RWPE1 (cell line): ENCODE data around the gene ADA.
"Not testable (repeated sequence)": the region's sequence is repeated elsewhere in the genome, so short reads cannot be mapped to it uniquely, and the experiment has no call there.

Source experiments
- CTCF ChIA-PET: fragments of 350-600 bp; sonication (Branson Sonifier 250); formaldehyde crosslinking; extraction: SDS; loops from one replicate; lab custom pipeline; 2021; lab: Yijun Ruan, JAX
- POLR2A ChIA-PET: fragments of 400-600 bp; formaldehyde crosslinking; extraction: SDS; loops from one replicate; lab custom pipeline; 2020; ENCODE audit warnings: antibody characterized with exemption; ENCODE audit not compliant: low non-redundant PET; lab: Yijun Ruan, JAX
- DNase-seq: peaks from one replicate; pipeline ENCODE4 v3.0.0; 2012; ENCODE audit warnings: low spot score
- H3K27ac ChIP-seq: fragments of 450-650 bp; 2 replicates; pipeline ENCODE4 v1.5.1; 2017
- TF ChIP-seq, protein P1 (sequence below): fragments of 450-650 bp; conservative IDR thresholded peaks from 2 replicates; pipeline ENCODE4 v1.5.1; 2017; ENCODE audit warnings: low read depth, mild to moderate bottlenecking

Gene ADA

DNA sequence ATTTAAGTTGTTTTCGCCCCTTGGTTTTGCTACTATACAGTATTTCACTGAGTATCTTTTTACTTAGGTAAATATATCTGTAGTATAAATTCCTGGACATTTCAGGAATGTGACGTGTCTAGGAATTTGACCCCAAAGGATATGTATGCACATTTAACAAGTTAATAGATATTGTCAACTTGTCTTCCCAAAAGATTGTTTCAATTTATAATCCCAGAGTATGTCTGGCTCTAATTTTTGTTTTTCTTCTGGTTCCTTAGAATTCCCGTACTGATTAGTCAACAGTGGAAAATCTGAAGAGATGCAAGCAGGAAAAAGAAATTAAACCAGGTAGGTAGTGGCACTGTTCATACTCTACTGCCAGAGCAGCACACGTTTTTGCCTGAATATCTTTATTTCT is 62.0 kb downstream of the ADA start:
- TF ChIP-seq, protein P1, sequence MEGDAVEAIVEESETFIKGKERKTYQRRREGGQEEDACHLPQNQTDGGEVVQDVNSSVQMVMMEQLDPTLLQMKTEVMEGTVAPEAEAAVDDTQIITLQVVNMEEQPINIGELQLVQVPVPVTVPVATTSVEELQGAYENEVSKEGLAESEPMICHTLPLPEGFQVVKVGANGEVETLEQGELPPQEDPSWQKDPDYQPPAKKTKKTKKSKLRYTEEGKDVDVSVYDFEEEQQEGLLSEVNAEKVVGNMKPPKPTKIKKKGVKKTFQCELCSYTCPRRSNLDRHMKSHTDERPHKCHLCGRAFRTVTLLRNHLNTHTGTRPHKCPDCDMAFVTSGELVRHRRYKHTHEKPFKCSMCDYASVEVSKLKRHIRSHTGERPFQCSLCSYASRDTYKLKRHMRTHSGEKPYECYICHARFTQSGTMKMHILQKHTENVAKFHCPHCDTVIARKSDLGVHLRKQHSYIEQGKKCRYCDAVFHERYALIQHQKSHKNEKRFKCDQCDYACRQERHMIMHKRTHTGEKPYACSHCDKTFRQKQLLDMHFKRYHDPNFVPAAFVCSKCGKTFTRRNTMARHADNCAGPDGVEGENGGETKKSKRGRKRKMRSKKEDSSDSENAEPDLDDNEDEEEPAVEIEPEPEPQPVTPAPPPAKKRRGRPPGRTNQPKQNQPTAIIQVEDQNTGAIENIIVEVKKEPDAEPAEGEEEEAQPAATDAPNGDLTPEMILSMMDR = no peak
- CTCF ChIA-PET = no interaction called here
- no peak for DNase-seq
- H3K27ac ChIP-seq = no peak overlapping the region
- POLR2A ChIA-PET = no interaction called here

DNA sequence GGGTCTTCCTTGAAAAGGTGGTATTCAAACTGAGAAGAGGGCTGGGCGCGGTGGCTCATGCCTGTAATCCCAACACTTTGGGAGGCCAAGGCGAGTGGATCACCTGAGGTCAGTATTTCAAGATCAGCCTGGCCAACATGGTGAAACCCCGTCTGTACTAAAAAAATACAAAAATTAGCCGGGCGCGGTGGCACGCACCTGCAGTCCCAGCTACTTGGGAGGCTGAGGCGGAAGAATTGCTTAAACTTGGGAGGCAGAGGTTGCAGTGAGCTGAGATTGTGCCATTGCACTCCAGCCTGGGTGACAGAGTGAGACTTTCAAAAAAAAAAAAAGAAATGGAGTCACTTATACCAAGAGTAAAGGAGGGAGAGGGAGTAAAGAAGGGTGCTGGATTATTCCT is 63.2 kb downstream of the ADA start:
- DNase-seq, POLR2A ChIA-PET, H3K27ac ChIP-seq: not testable (repeated sequence)
- CTCF ChIA-PET = interaction anchor here (0.6 to 0.7 kb wide), 2 partner anchors 17 to 358 kb away, joined by 3 to 4 read pairs; no protein-coding TSS in a partner anchor

DNA sequence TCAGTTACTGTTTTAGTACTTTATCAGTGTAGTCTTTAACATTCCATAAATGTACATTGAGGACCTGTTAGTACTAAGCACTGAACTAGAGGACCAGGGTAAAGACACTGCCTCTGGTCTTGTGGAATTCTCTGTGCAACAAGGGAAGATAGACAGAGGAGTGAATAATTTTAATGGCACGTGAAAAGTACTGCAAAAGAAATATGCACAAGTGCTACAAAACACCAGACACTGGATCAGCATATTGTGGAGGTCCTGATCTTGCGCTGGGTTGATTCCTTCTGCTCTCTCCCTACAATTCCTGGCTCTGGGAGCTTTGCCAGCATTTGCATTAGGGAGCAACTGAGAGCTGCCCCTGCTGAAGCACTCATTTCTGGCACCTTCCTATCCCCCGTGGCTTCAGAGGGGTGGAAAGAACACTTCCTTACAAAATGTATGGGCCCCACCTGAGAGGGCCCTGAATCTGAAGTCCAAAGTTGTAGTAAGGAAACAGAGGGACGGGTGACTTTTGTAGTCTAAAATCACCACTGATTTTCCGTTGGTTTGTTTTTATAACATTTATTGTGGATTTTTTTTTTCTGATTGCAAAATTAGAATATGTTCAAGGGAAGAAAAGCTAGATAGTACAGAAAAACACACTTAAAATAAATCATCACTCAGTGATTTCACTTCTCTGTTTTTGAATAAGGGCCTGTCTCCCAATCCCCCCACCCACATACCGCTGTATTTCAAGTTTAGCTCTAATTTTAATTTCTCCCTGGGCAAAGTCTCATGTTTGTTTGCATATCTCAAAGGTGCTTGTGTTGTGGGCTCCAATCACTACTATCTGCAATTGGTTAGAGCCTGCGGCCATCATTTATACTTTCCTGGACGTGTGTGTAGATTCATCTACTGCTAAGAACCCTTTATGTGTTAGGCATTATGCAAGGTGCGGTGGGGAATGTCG is 64.2 kb downstream of the ADA start:
- H3K27ac ChIP-seq = no peak overlapping the region
- DNase-seq = no peak
- ChIA-PET CTCF (interaction anchor here (0.5 to 0.9 kb wide), 3 partner anchors 22 to 1245 kb away, joined by 3 to 6 read pairs (median 3); no protein-coding TSS in a partner anchor), POLR2A (interaction anchor here (0.9 kb wide), 1 partner anchor 7 kb away, joined by 3 read pairs; no protein-coding TSS in a partner anchor)
- TF ChIP-seq, protein P1 = no peak

DNA sequence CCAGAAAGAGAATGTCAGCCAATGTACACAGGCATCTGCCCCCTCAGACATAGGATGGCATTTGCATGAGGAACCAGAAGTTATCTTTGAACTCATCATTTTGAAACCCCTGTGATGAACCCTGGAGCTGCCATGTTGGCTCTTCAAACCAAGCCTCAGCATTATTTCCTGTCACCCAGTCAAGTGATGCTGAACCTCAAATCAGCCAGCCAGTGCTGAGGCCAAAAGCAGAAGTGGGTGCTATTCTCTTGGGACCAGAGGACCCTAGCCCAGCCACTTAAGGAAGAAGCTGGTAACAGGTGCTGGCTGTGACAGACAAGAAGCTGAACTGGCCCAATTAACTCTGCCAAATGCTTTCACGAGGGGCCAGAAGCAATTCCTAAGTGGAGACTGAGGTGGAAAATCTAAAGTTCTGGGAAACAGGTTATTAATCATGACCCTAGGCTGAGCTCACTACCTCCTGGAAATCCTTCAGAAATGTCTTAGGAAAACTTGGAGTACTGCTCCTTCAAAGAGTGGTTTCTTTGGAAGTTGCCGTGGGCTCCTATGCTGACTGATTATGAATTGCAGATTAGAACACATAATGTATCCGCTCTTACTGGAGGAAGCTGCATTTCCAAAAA is 65.1 kb downstream of the ADA start:
- TF ChIP-seq, protein P1 = no peak
- DNase-seq = no peak
- POLR2A ChIA-PET = interaction anchor here (0.9 kb wide), 1 partner anchor 8 kb away, joined by 3 read pairs; no protein-coding TSS in a partner anchor
- CTCF ChIA-PET = interaction anchor here (0.5 to 0.9 kb wide), 2 partner anchors 23 to 374 kb away, joined by 5 to 6 read pairs; no protein-coding TSS in a partner anchor
- H3K27ac ChIP-seq = no peak overlapping the region

DNA sequence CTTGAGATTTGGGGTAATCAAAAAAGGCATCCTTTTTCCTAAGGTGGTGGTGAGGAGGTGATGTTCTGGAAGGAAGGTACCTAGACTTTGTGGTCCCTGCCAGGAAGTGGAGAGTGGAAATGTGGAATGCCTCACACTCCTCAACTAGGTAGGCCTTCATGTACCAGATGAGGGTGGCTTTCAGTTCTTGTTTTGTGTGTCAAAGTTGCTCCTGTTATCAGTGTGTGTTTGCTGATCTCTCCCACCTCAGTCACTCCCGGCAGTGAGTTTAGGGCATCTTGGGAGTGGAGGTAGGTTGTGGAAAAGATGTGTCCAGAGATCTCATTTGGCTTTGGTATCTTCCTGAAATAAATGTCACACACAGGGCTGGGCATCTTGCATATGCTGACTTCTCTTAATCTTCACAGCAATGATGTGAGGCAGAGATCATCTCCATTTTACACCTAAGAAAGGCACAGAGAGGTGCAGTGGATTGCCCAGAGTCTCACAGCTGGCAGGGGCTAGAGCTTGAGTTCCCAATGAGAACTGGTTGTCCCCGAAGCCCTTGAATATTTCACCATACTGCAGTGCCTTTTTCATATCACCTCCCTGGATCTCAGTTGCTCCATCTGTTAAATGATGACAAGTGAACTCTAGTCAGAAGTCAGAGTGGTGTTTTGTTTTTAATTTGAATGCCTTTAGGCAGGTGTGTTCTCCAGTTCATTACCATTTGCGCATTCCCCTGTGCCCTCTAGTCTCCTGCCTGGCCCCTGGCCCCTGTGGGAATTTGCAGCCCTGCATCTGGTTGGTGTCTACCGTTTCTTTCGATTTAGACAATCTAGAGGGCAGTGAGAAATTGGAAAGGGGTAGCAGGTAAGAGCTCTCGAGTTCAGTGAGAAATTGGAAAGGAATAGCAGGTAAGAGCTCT is 66.2 kb downstream of the ADA start:
- TF ChIP-seq, protein P1 = no peak
- ChIA-PET POLR2A (no interaction called here), CTCF (interaction anchor here (0.5 kb wide), 1 partner anchor 373 kb away, joined by 5 read pairs; no protein-coding TSS in a partner anchor)
- H3K27ac ChIP-seq = no peak overlapping the region
- DNase-seq = no peak

DNA sequence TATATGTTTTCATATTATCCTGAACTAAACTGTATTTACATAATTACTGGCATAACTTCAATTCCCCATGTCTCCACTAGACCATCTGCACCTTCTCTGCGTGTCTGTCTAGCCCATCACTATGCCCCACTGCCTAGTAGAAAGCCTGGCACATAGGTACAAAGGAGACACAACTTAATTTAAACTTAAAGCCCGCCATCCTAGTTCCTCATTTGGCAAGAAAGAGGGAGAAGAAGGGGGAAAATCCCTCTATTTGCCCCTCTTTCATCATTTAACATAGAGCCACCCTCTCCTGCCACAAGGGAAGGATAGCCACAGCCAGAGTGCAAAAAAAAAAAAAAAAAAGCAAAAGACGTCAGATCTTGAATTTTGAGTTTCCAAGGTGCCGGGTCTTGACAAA is 67.3 kb downstream of the ADA start:
- ChIA-PET POLR2A (no interaction called here), CTCF (no interaction called here)
- no peak for DNase-seq
- no peak overlapping the region for H3K27ac ChIP-seq
- TF ChIP-seq, protein P1 = no peak
